HTERT RPE-1 (cell line): ENCODE data around the gene IDUA.

Source experiments
- in situ Hi-C: fragments of 300-500 bp; cut with MboI; formaldehyde crosslinking; loops from 4 replicates; pipeline ENCODE4 v1.14.3; 2020; ENCODE audit warnings: low sequenced_read_pairs

IDUA gene

GRCh38 chr4:955931-956381 is 30.9 kb upstream of the IDUA start:
- in situ Hi-C loops = no loop called here

DNA sequence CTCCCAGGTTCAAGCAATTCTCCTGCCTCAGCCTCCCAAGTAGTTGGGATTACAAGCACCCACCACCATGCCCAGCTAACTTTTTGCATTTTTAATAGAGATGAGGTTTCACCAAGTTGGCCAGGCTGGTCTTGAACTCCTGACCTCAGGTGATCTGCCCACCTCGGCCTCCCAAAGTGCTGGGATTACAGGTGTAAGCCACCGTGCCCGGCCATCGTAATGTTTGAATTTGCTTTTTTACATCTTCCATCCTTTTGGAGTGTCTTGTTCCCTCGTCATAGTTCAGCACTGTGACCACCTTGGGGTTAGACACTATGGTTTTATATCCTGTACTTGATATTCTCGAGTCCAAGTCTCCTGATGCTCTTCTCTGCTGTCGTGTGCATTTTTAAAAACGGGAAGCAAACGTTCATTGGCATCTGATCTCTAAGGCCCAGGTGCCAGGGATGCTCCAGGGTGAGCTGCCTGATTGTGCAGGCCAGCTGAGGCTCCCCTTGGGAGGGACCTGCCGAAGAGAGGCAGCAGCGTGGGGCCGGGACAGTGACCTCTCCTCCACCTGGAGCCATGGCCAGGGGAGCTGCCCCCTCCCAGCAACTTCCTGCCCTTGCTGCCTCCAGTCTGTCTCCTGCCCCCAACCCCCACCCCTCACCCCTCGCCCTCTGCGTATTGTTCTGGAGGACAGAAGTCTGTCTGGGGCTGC is 30.2 kb upstream of the IDUA start:
- in situ Hi-C loops = no loop called here

DNA sequence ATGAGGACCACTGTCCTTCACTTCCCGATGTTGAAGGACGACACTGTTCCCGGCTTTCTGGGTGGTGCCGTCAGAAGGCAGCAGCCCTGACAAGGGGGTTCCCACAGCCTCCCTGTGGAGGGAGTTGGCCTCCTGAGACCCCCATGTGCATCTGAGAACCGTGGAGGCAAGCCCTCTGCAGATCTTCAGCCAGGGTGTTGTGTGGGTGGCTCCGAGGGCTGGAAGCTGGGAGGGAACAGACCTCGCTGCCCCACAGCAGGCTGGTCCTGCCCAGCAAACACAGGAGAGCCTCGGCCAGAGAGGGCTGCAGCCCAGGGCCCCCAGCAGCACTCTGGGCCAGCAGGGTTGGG is 29.6 kb upstream of the IDUA start:
- in situ Hi-C loops = no loop called here

GRCh38 chr4:957581-958313 is 29.1 kb upstream of the IDUA start:
- in situ Hi-C loops = no loop called here

DNA sequence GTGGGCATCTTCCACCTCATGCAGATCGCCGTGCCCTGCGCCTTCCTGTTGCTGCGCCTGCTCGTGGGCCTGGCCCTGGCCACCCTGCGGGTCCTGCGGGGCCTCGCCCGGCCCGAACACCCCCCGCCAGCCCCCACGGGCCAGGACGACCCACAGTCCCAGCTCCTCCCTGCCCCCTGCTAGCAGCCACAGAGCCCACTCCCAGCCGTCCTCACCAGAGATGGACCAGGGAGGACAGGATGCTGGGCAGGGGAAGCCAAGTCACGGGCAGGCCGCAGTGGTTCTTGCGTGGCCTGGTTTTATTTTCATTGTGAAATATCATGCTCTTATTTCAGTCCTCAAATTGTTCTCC is 28.6 kb upstream of the IDUA start:
- in situ Hi-C loops = no loop called here

DNA sequence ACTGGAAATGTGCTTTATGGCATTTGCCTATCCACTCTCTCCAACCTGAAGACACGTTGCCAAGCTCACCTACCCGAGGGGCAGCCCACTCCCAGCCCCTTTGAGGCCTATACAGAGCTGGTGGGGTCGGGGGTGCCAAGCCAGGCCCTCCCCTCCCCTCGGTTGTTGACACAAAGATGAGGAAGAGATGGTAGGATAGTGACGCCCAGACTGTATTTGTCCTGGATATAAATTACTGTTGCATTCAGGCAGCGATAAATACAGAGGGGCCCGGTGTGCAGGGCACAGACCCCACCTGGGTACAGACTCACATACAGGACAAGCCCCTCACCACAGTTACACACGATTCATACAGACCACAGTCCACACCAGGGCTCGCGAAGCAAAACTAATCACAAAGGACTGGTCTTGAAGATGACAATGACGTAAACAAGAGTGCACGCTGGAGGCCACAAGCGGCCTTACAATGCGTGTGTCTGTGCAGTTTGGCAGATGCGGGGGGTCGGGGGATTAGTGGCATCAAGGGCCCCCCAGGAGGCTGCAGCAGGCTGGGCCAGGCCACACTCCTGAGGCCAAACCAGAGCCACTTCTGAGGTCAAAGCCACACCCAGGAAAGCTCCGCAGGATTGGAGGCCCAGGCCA is 28.0 kb upstream of the IDUA start:
- in situ Hi-C loops = no loop called here

DNA sequence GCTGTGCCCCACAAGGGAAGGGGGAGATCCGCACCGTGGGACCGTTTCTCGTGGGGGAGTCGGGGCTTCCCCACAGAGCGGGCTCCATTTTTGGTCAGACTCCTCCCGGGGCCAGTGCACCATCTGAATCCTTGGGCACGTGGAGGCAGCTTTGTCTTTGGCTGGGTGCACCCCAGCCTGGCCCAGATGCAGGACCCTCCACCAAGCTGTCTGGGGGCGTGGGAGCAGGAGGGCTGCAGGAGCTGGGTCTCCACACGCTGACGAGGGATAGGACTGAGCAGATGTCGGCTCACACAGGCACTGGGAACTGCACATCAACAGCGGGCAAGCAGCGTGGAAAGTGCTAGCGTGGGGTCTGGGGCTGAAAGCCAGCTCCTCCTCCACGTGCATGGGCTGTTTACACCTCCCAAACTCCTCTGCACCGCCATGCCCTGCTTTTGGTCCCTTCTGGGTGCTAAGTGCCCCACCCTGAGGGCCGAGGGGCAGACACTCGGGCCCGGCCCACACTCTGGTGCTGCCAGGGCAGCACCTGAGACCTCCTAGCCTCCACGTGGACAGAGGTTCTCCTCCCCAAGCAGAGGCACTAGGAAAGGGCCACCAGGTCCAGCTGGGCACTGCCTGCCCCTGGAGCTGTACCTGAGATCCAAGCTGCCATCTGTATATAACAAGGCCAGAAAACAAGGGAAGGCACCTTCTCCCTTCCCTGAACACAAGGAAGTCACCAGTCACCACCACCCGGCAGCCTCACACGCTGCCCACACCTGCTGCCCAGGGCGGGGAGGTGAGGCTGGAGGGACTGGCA is 27.3 kb upstream of the IDUA start:
- in situ Hi-C loops = no loop called here

DNA sequence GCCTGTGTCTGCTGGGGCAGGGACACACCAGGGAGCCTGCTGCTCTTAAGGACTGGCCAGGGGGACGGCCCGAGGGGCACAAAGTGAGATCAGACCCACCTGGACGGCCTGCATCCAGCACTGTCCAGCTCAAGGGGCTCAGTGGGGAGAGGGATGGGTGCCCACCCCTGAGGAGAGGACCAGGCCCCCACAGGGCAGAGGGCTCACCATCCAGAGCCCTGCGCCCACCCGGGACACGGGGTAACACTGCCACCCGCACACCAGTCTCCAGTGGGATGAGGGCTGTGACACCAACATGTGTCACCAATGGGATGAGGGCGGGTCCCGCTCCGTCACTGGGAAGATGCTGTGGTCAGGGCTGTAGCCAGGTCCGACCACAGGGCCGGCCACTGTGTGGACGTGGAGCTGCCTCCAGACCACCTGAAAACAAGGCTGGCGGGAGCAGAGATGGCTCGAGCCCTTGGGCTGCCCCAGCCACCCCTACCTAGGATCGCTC is 26.7 kb upstream of the IDUA start:
- in situ Hi-C loops = no loop called here

- in situ Hi-C loops = no loop called here
Measured at GRCh38 chr4:960636-961350, 26.1 kb upstream of the IDUA start.

- in situ Hi-C loops = no loop called here
Measured at GRCh38 chr4:961351-962230, 25.3 kb upstream of the IDUA start.

GRCh38 chr4:962231-963208 is 24.3 kb upstream of the IDUA start:
- in situ Hi-C loops = no loop called here

- in situ Hi-C loops = no loop called here
Measured at GRCh38 chr4:963276-964225, 23.3 kb upstream of the IDUA start.

DNA sequence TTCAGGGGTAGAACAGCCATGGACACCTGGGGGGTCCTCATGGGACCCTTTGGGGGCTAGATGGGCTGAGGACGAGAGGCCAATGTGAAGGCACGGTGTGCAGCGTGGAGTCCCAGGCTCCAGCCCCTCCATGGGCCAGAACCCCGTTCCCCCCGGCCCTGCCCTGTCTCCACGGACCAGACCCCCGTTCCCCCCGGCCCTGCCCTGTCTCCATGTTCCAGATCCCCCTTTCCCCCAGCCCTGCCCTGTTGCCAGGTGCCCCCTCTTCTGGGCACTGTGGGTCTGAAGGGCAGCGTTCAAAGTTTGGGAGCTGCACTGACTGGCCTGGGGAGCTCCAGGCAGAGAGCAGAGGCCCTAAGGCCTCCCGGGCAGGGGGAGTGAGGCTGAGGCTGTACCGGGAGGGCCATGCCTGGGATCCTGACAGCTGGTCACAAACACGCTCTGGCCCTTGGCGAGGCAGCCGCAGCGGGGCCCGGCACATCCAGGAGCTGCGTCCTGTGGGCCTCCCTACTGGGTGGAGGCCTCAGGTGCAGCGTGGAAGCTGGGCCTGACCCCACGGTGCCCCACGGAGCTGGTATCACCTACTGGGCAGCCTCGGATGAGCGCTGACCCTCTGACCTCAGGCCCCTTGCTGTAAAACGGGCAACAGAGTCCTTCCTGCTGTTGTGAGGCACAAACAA is 22.4 kb upstream of the IDUA start:
- in situ Hi-C loops = no loop called here

GRCh38 chr4:965048-965765 is 21.6 kb upstream of the IDUA start:
- in situ Hi-C loops = no loop called here

GRCh38 chr4:965766-966134 is 21.1 kb upstream of the IDUA start:
- in situ Hi-C loops = no loop called here
